GM23338 (cell line): ENCODE data around the gene NOX5.

Experiments used
- CTCF ChIP-seq, 2 experiments: fragments of 200-600 bp in 1 of 2; sonication (generic) in 1 of 2; conservative IDR thresholded peaks; 2 replicates each; pipeline versions ENCODE4 v1.5.1 to v1.6.1; 2016 to 2017; ENCODE audit warnings: antibody characterized with exemption in 2 of 2, low read depth in 2 of 2, mild to moderate bottlenecking in 2 of 2, moderate library complexity in 1 of 2
- POLR2AphosphoS5 ChIP-seq: IDR thresholded peaks from 2 replicates; pipeline ENCODE4 v1.6.1; 2016; ENCODE audit warnings: antibody characterized with exemption, low read depth

GRCh38 chr15:69008056-69008455 lies 6.4 kb upstream of the NOX5 start:
- TF ChIP-seq POLR2AphosphoS5 (no peak), CTCF (conservative IDR thresholded peaks at IDR 0.05; ENCODE audit: low read depth in 2 of 2) (no peak)
